Measurements from ENCODE around the gene SPR. TPM values are rescaled to one million over a fixed set of nuclear protein-coding genes. Genes with fewer than 3 reads are reported as not detected.
A peak's percentile ranks its signal among the peaks of the same experiment; 100 is the strongest.

The SPR gene
- total RNA-seq: 12.6 and 12.8 TPM in 2 replicates

DNA sequence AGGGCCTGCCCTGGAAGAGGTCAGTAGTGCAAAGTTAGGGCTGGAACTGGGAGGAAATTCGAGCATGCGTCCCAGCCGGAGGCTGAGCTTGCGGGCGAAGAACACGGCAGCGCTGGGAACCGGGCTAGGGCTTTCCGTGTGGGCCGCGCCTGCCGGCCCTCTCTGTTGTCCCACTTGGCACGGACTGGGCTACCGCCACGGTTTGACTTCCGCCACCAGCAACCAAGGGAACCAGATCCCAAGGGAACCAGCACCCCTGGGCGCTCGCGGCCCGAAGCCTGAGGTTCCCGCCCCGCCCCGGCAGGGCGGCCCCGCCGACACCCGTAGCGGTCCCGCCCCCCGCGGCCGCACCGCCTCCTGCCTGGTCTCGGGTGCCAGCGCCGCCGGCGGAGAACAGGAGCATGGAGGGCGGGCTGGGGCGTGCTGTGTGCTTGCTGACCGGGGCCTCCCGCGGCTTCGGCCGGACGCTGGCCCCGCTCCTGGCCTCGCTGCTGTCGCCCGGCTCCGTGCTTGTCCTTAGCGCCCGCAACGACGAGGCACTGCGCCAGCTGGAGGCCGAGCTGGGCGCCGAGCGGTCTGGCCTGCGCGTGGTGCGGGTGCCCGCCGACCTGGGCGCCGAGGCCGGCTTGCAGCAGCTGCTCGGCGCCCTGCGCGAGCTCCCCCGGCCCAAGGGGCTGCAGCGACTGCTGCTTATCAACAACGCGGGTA lies at the start of gene SPR:
SPR (plus strand) TSS at position 377 of the 708 bp plus-strand sequence; CDS start at position 402, 25 bp downstream.
- peak; percentile 90 for DNase-seq
- intact Hi-C loops (cut with micrococcal nuclease): loop anchor here (1.0 to 2.0 kb wide), 2 partner anchors 22 to 116 kb away; no protein-coding TSS in a partner anchor
- Mint-ChIP-seq H3K36me3 (ENCODE audit: low read depth) (no peaks in the 10 kb centered on the region), H3K9me3 (no peaks in the 10 kb centered on the region), H3K27me3 (peaks cover 36% of the 10 kb centered on the region), H3K27ac (no peak within 1 kb of the TSS), H3K4me3 (peak within 1 kb of the TSS; percentile 81), H3K4me1 (peaks cover 4% of the 10 kb centered on the region)

DNA sequence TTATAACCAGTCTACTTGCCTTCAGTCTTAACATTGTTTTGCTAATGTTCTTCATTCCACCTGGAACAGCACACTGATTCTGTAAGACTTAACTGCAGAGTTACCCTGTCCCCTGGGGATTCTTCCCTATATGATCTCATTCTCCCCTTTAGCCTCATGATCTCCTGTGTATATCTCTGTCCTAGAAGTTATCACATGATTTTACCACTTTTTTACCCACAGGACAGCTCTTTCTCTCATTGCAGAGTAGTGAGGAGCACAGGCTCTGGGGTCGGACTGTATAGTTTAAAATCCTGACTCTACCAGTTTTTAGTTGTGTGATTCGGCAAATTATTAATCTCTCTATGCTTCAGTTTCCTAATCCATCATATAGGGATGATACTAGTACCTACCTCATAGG lies 47.1 kb upstream of the SPR start:
- Mint-ChIP-seq H3K27ac (no peak overlapping the region), H3K27me3 (peaks cover 19% of the 10 kb centered on the region)

DNA sequence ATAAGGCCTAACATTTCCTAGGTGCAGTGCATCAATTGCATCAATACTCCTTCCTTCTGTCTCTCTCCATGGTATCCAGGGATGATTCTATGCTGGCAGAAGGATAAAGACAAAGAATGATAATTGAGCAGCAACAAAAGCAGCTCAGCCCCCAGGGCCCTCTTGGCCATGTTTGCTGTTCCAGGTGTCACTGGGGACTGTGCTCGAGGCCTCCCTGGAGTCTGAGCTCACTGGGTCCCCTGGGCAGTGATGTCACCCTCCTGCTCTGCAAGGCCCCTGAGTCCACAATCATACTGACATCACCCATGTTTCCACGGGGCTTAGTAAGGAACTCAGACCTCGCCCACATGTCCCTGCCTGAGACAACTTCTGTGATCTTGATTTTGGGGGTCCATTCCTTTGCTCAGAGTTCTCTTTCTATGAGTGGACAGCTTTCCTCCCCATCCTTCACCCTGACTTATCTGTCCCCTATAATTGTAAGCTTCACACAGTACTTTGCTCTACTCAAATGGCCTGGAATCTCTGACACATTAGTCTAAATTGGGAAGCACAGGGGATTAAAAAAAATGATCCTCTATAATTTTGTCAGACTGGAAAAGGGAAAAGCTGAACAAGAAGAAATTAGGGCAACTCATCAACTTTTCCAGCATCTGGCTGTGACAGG lies 45.6 kb upstream of the SPR start:
- intact Hi-C loops (cut with micrococcal nuclease): no loop called here
- Mint-ChIP-seq H3K36me3 (ENCODE audit: low read depth) (no peaks in the 10 kb centered on the region), H3K4me1 (no peaks in the 10 kb centered on the region), H3K9me3 (no peaks in the 10 kb centered on the region), H3K27ac (no peak overlapping the region), H3K4me3 (no peak overlapping the region), H3K27me3 (peaks cover 11% of the 10 kb centered on the region)
- no peak for DNase-seq

More for the DNA sequence above, 47.1 kb upstream of the SPR start:
- no peak for DNase-seq
- Mint-ChIP-seq H3K4me3 (no peak overlapping the region), H3K36me3 (ENCODE audit: low read depth) (no peaks in the 10 kb centered on the region), H3K4me1 (no peaks in the 10 kb centered on the region), H3K9me3 (no peaks in the 10 kb centered on the region)
- intact Hi-C loops (cut with micrococcal nuclease): no loop called here

DNA sequence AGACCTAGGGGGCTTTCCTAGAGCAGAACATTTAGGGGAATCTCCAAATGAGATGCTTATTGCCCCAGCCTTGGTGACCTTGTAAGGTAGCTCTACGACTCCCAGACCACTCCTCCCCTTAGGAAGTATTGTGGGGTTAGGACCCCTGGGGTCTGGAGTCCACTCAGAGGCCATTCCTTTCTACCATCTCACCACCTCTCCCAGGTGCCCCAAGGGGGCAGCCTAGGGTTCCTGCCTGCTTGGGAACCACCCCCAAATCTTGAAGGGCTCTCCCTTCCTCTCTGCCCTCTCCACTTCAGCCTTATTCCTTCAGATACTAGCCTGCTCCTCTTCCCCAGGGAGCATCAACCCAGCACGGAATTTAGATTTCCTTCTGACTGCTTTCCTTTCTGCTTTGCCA lies 43.9 kb upstream of the SPR start:
- DNase-seq: no peak
- H3K27ac Mint-ChIP-seq: no peak overlapping the region
- H3K9me3 Mint-ChIP-seq: no peaks in the 10 kb centered on the region
- H3K27me3 Mint-ChIP-seq: peaks cover 8% of the 10 kb centered on the region
- intact Hi-C loops (cut with micrococcal nuclease): no loop called here
- no peaks in the 10 kb centered on the region for H3K36me3 Mint-ChIP-seq (ENCODE audit: low read depth)
- H3K4me1 Mint-ChIP-seq: no peaks in the 10 kb centered on the region
- H3K4me3 Mint-ChIP-seq: no peak overlapping the region

DNA sequence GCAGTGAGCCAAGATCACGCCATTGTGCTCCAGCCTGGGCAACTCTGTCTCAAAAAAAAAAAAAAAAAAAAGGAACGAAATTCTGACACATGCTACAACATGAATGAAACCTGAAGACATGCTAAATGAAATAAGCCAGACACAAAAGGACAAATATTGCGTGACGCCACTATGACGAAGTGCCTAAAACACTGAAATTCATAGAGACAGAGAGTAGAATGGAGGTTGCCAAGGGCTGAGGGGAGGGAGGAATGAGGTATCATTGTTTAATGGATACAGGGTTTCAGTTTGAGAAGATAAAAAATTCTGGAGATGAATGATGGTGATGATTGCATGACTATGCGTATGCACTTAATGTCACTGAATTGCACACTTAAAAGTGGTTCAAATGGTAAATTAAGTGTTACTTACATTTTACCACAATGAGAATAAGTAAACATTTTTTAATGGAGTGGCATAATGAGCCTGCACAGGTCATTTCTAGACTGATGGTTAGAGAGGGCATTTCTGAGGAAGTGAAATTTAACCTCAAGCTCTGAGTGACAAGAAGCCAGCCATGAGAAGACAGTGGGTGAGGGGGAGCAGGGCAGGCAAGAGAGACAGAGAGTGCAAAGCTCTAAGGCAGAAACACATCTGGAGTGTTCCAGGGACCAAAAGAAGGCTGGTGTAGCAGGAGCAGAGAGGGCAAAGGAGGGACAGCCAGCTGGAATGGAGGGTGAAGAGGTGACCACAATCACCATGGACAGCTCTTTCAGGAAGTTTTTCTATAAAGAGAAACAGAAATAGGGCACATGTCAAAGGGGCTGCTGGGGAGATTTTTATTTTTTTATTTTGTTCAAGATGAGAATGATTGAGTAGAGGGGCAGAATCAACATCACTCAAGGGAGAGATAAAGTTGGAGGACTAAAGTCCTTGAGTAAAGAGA lies 40.8 kb upstream of the SPR start:
- Mint-ChIP-seq H3K4me3 (no peak overlapping the region), H3K9me3 (no peaks in the 10 kb centered on the region), H3K27me3 (peaks cover 10% of the 10 kb centered on the region), H3K27ac (no peak overlapping the region), H3K4me1 (no peaks in the 10 kb centered on the region), H3K36me3 (ENCODE audit: low read depth) (no peaks in the 10 kb centered on the region)
- intact Hi-C loops (cut with micrococcal nuclease): no loop called here
- DNase-seq: no peak

DNA sequence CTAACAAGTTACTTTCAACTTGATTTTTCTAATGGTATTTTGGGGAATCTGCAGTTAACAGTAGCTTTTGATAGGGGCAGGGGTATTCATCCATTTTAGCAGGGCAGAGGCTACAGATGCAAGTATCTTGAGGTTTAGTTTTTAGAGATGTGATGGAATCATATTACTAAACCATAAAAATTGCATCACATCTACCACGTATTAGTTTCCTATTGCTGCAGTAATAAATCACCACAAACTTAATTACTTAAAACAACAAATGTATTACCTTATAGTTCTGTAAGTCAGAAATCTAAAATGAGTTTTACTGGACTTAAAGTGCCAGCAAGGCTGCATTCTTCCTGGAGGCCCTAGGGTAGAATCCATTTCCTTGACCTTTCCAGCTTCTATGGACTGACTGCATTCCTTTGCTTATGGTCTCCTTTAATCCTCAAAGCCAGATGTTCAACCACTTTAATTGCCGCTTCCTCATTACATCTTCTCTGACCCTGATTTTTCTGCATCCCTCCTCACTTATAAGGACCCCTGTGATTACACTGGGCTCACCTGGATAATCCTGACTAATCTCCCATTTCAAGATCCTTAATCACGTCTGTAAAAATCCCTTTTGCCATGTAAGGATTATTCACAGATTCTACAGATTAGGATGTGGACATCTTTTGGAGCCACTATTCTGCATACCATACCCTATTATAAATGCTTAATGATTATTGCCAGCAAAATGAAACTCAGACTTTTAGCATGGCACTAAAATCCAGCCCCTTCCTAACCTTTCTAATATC lies 39.5 kb upstream of the SPR start:
- Mint-ChIP-seq H3K4me1 (no peaks in the 10 kb centered on the region), H3K4me3 (no peak overlapping the region), H3K36me3 (ENCODE audit: low read depth) (no peaks in the 10 kb centered on the region), H3K27ac (no peak overlapping the region), H3K27me3 (peaks cover 10% of the 10 kb centered on the region), H3K9me3 (no peaks in the 10 kb centered on the region)
- intact Hi-C loops (cut with micrococcal nuclease): no loop called here
- DNase-seq: no peak

DNA sequence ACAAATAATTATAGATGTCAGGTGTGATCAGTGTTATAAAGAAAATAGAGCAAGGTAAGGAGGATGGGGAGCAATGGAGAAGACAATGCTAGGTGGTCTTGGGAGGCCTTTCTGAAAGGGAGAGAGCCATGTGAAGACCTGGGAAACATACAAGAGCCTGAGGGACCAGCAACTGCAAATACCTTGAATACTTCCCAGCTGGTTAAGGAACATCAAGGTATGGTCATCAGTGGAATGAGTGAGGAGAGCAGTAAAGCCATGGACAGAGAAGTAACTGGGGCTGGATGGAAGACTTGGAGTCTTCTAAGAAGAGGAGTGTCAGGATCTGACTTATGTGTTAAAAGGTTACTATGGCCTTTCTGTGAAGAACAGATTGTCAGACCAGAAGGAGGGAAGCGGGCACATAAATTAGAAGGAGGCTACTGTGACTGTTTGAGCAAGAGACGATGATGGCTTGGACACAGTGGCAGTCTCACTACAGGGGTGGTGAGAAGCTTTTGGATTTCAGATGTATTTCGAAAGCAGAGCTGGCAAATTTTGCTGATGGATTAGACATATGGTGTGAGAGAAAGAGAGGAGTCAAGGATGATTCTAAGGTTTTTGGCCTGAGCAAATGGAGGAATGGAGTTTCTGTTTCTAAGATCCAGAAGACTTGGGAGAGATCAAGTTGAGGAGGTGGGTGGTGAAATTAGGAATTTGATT lies 38.6 kb upstream of the SPR start:
- DNase-seq: no peak
- Mint-ChIP-seq H3K27ac (no peak overlapping the region), H3K27me3 (peaks cover 12% of the 10 kb centered on the region), H3K4me3 (no peak overlapping the region), H3K9me3 (no peaks in the 10 kb centered on the region), H3K4me1 (no peaks in the 10 kb centered on the region), H3K36me3 (ENCODE audit: low read depth) (no peaks in the 10 kb centered on the region)
- intact Hi-C loops (cut with micrococcal nuclease): no loop called here

DNA sequence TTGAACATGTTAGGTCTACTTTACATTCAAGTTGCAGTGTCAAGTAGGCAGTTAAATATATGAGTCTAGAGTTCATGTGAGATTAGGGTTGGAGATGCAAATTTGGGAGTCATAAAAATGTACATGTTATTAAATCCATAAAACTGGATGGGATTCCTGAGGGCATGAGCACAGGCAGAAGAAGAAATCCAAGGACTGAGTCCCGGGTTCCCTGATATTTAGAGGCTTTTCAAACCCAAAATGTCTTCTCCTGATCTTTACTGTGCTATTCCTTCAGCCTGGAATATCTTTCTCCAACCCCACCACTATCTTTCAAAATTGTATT lies 38.1 kb upstream of the SPR start:
- Mint-ChIP-seq H3K4me1 (no peaks in the 10 kb centered on the region), H3K27me3 (peaks cover 15% of the 10 kb centered on the region), H3K4me3 (no peak overlapping the region), H3K9me3 (no peaks in the 10 kb centered on the region), H3K36me3 (ENCODE audit: low read depth) (no peaks in the 10 kb centered on the region), H3K27ac (no peak overlapping the region)
- intact Hi-C loops (cut with micrococcal nuclease): no loop called here
- DNase-seq: no peak

DNA sequence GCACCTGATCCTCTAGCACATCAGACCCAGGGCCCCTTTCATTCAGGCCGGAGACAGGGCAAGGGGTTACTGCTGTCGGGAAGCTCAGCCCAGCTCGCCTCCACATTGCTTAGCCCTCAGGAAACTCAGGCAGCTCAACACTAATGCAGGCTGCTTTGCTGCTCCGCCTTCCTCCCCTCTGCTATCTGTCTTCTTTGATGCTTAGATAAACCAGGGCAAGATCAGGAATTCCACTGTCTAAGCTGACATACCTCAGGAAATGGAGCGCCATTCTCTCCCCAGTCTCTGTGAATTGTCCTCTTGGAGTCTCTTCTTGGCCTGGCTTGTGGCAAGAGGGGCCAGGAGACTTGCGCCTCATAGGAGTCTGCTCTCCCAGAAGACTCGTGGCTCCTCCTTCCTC lies 35.9 kb upstream of the SPR start:
- H3K4me3 Mint-ChIP-seq: no peak overlapping the region
- intact Hi-C loops (cut with micrococcal nuclease): no loop called here
- H3K36me3 Mint-ChIP-seq (ENCODE audit: low read depth): no peaks in the 10 kb centered on the region

DNA sequence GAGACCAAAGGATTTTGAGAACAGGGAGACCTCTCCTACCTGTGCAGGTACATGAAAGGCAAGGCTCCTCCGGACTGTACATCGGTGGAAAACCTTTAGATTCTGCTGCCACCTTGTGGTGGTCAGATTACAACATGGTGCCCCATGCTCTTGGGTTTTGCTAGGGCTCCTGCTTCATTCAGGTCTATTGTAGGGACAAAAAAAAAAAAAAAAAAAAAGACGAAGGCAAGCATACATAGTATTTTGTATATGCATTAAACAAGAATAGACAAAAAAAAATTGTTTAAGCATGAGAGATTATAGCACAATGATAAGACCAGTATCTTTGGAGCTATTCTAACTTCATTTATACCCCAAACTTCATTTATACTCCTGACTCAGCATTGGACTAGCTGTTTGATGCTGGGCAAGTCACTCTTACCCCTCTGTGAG lies 27.4 kb upstream of the SPR start:
- H3K27ac Mint-ChIP-seq: no peak overlapping the region
- intact Hi-C loops (cut with micrococcal nuclease): loop anchor here (5.0 to 10.0 kb wide), 2 partner anchors 57 to 255 kb away; partner anchors contain the start of gene EMX1
- no peaks in the 10 kb centered on the region for H3K9me3 Mint-ChIP-seq
- H3K27me3 Mint-ChIP-seq: peaks cover 44% of the 10 kb centered on the region
- H3K4me3 Mint-ChIP-seq: no peak overlapping the region
- peaks cover 9% of the 10 kb centered on the region for H3K4me1 Mint-ChIP-seq
- no peaks in the 10 kb centered on the region for H3K36me3 Mint-ChIP-seq (ENCODE audit: low read depth)
- DNase-seq: peak; percentile 88

More for the DNA sequence above, 35.9 kb upstream of the SPR start:
- H3K27me3 Mint-ChIP-seq: peaks cover 30% of the 10 kb centered on the region
- no peak overlapping the region for H3K27ac Mint-ChIP-seq
- no peak for DNase-seq
- H3K9me3 Mint-ChIP-seq: no peaks in the 10 kb centered on the region
- H3K4me1 Mint-ChIP-seq: no peaks in the 10 kb centered on the region

DNA sequence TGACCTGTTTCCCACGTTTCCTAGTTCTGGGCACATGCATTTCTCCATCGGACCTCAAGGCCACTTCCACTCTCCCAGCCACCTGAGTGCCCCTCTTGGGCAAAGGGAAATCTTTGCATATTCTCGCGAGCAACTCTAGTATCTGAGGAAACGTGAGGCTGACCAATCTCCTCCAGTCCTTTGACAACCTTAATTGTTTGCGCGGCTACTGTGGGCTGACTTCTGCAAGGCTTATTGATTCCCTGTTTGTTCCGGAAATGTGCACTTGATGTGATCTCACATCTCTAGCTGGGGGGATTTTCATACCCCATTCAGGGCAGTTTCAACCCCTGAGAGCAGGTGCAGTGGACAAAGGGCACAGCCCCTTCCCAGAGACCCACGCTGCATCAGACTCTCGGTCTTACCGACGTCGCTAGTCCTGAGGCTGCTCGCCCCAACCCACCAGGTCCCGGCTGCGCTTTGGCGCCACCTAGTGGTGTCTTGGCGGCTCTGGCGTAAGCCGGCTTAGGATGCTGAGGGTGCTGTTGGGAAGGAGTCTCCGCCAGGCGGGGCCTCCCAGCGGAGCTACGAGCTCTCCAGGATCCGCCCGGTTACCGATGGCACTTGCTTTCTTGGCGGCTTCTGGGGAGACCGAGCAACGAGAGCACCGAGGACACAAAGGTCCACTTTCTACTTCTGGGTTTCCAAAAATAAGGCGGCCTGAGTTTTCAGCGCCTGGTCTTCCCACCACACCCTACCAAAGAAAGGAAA lies 24.8 kb upstream of the SPR start:
- intact Hi-C loops (cut with micrococcal nuclease): loop anchor here (1.0 to 10.0 kb wide), 3 partner anchors 55 to 258 kb away; partner anchors contain the start of gene EMX1
- Mint-ChIP-seq H3K9me3 (no peaks in the 10 kb centered on the region), H3K4me3 (peak overlapping the region; percentile 76), H3K36me3 (ENCODE audit: low read depth) (no peaks in the 10 kb centered on the region), H3K27me3 (peaks cover 33% of the 10 kb centered on the region), H3K27ac (no peak overlapping the region), H3K4me1 (peaks cover 9% of the 10 kb centered on the region)
- peak; percentile 97 for DNase-seq

DNA sequence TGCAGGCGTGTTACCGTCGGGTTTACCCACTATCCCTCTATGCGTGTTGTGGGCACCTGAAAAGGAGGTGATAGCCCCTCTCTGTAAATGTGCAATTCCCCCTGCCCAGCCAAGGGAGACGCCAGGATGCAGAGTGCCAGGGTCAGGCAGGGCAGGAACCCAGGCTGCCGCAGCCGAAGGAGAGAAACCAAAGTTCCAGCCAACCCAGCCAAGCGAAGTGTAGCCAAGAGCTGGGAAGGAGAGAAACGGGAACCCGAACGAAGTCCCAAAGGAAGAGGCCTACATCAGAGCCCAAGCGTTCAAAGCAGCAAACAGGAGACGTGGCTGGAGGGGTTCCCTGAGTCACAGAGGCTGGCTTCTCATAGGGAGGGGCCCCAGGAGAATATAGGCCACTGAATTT lies 24.2 kb upstream of the SPR start:
- H3K9me3 Mint-ChIP-seq: no peaks in the 10 kb centered on the region
- H3K27ac Mint-ChIP-seq: no peak overlapping the region
- no peaks in the 10 kb centered on the region for H3K36me3 Mint-ChIP-seq (ENCODE audit: low read depth)
- no peak for DNase-seq
- peaks cover 31% of the 10 kb centered on the region for H3K27me3 Mint-ChIP-seq
- peaks cover 9% of the 10 kb centered on the region for H3K4me1 Mint-ChIP-seq
- intact Hi-C loops (cut with micrococcal nuclease): loop anchor here (5.0 to 10.0 kb wide), 2 partner anchors 54 to 258 kb away; partner anchors contain the start of gene EMX1
- peak overlapping the region; percentile 76 for H3K4me3 Mint-ChIP-seq
